Neural progenitor cell (in vitro differentiated cells): ENCODE measurements around the gene CDHR2. TPM values are rescaled to one million over a fixed set of nuclear protein-coding genes. Genes with fewer than 3 reads are reported as not detected.

Experiments used
- DNase-seq: peaks from one replicate; pipeline ENCODE4 v3.0.0-alpha.2; 2016; ENCODE audit warnings: low spot score
- H2AFZ ChIP-seq: fragments of 200-600 bp; sonication (generic); replicated peaks from 2 replicates; pipeline ENCODE4 v1.6.1; 2016; ENCODE audit warnings: antibody characterized with exemption
- H3F3A ChIP-seq: fragments of 200-600 bp; sonication (generic); 2 replicates; pipeline ENCODE4 v1.6.1; 2016; ENCODE audit warnings: antibody characterized with exemption, low read depth
- H3K27ac ChIP-seq: fragments of 200-600 bp; sonication (generic); 2 replicates; pipeline ENCODE4 v1.5.1; 2016; ENCODE audit warnings: mild to moderate bottlenecking
- H3K27me3 ChIP-seq: fragments of 200-600 bp; sonication (generic); 2 replicates; pipeline ENCODE4 v1.6.1; 2016; ENCODE audit warnings: mild to moderate bottlenecking, moderate library complexity
- H3K36me3 ChIP-seq: fragments of 200-600 bp; sonication (generic); 2 replicates; pipeline ENCODE4 v1.5.1; 2016
- H3K4me1 ChIP-seq: fragments of 200-600 bp; sonication (generic); 2 replicates; pipeline ENCODE4 v1.6.1; 2016; ENCODE audit warnings: mixed run types
- H3K4me2 ChIP-seq: fragments of 200-600 bp; sonication (generic); 2 replicates; pipeline ENCODE4 v1.6.1; 2016
- H3K4me3 ChIP-seq: fragments of 200-600 bp; sonication (generic); 2 replicates; pipeline ENCODE4 v1.5.1; 2016
- H3K79me2 ChIP-seq: fragments of 200-600 bp; sonication (generic); 2 replicates; pipeline ENCODE4 v1.6.1; 2016; ENCODE audit warnings: low read depth
- H3K9ac ChIP-seq: fragments of 200-600 bp; sonication (generic); 2 replicates; pipeline ENCODE4 v1.6.1; 2016
- H3K9me3 ChIP-seq: fragments of 200-600 bp; sonication (generic); 2 replicates; pipeline ENCODE4 v1.5.1; 2016; ENCODE audit warnings: low read depth
- H4K20me1 ChIP-seq: fragments of 200-600 bp; sonication (generic); 2 replicates; pipeline ENCODE4 v1.6.1; 2016; ENCODE audit warnings: low read depth
- H3K27ac Mint-ChIP-seq: 3 replicates; pipeline ENCODE4 v1.8.0; 2021; ENCODE audit warnings: mixed read lengths
- H3K27me3 Mint-ChIP-seq: 2 replicates; pipeline ENCODE4 v1.8.0; 2022; ENCODE audit warnings: low read depth, mild to moderate bottlenecking, inconsistent platforms, moderate library complexity, mixed read lengths; ENCODE audit not compliant: insufficient read depth
- H3K36me3 Mint-ChIP-seq: 3 replicates; pipeline ENCODE4 v1.8.0; 2021; ENCODE audit warnings: mixed read lengths
- H3K4me1 Mint-ChIP-seq: 3 replicates; pipeline ENCODE4 v1.8.0; 2021; ENCODE audit warnings: mixed read lengths
- H3K4me3 Mint-ChIP-seq: 3 replicates; pipeline ENCODE4 v1.8.0; 2021; ENCODE audit warnings: mild to moderate bottlenecking, moderate library complexity, mixed read lengths
- H3K9me3 Mint-ChIP-seq: 3 replicates; pipeline ENCODE4 v1.8.0; 2020; ENCODE audit warnings: mixed read lengths
- CTCF ChIP-seq: fragments of 200-600 bp; sonication (generic); IDR thresholded peaks from 2 replicates; pipeline ENCODE4 v1.5.1; 2017; ENCODE audit warnings: antibody characterized with exemption, mild to moderate bottlenecking
- EZH2 ChIP-seq: fragments of 200-600 bp; sonication (generic); IDR thresholded peaks from 2 replicates; pipeline ENCODE4 v1.6.1; 2017; ENCODE audit warnings: antibody characterized with exemption, mild to moderate bottlenecking, moderate library complexity
- EZH2phosphoT487 ChIP-seq: fragments of 200-600 bp; sonication (generic); IDR thresholded peaks from 2 replicates; pipeline ENCODE4 v1.6.1; 2017; ENCODE audit warnings: antibody characterized with exemption
- total RNA-seq: library from RNA; depleted of rRNA; stranded (reverse); fragments of >200 nt; gene quantifications from 2 replicates; pipeline ENCODE4 v1.2.3, GENCODE V29; 2015; ENCODE audit warnings: low replicate concordance

The CDHR2 gene
- total RNA-seq, 1 donor from 2014 or later = not detected

GRCh38 chr5:176578391-176578808, 29.3 kb downstream of the CDHR2 start:
- Mint-ChIP-seq H3K27me3 (peaks cover 10% of the 10 kb centered on the region), H3K9me3 (no peaks in the 10 kb centered on the region), H3K4me3 (no peak overlapping the region), H3K27ac (no peak overlapping the region), H3K36me3 (no peaks in the 10 kb centered on the region), H3K4me1 (peaks cover 8% of the 10 kb centered on the region)
- Histone ChIP-seq H3K36me3 (no peaks in the 10 kb centered on the region), H2AFZ (peak overlapping the region; percentile 77), H3K27ac (no peak overlapping the region), H4K20me1 (no peaks in the 10 kb centered on the region), H3K79me2 (no peaks in the 10 kb centered on the region), H3K4me1 (no peaks in the 10 kb centered on the region), H3K4me3 (no peak overlapping the region), H3K9ac (no peak overlapping the region), H3K9me3 (no peaks in the 10 kb centered on the region), H3K27me3 (peaks cover 8% of the 10 kb centered on the region), H3F3A (no peaks in the 10 kb centered on the region), H3K4me2 (no peak overlapping the region)
- DNase-seq = peak; percentile 79
- peak; percentile 62 for TF ChIP-seq CTCF
- TF ChIP-seq EZH2 = no peak

- Mint-ChIP-seq H3K4me1 (peaks cover 8% of the 10 kb centered on the region), H3K36me3 (no peaks in the 10 kb centered on the region), H3K27me3 (peaks cover 12% of the 10 kb centered on the region), H3K9me3 (peaks cover 3% of the 10 kb centered on the region), H3K27ac (no peak overlapping the region), H3K4me3 (peak overlapping the region; percentile 46)
- peaks cover 8% of the 10 kb centered on the region for H3K27me3 ChIP-seq
- H2AFZ ChIP-seq = no peak overlapping the region
- H3K36me3 ChIP-seq = no peaks in the 10 kb centered on the region
- no peaks in the 10 kb centered on the region for H3K9me3 ChIP-seq
- no peaks in the 10 kb centered on the region for H3F3A ChIP-seq
- no peak overlapping the region for H3K27ac ChIP-seq
- no peaks in the 10 kb centered on the region for H3K4me1 ChIP-seq
- H3K4me3 ChIP-seq = no peak overlapping the region
- TF ChIP-seq EZH2 = no peak
- no peak for TF ChIP-seq EZH2phosphoT487
- TF ChIP-seq CTCF = no peak
- H4K20me1 ChIP-seq = no peaks in the 10 kb centered on the region
- no peaks in the 10 kb centered on the region for H3K79me2 ChIP-seq
- no peak for DNase-seq
- H3K4me2 ChIP-seq = no peak overlapping the region
- no peak overlapping the region for H3K9ac ChIP-seq
Observed at GRCh38 chr5:176579323-176579722, 30.2 kb downstream of the CDHR2 start.

GRCh38 chr5:176581361-176581760, 32.2 kb downstream of the CDHR2 start:
- H3K9me3 ChIP-seq = peaks cover 6% of the 10 kb centered on the region

GRCh38 chr5:176583076-176583475, 33.9 kb downstream of the CDHR2 start:
- H3K36me3 ChIP-seq = no peaks in the 10 kb centered on the region
- no peak overlapping the region for H2AFZ ChIP-seq
- no peak overlapping the region for H3K4me3 Mint-ChIP-seq
- no peak for DNase-seq
- H3F3A ChIP-seq = no peaks in the 10 kb centered on the region
- no peak overlapping the region for H3K9ac ChIP-seq
- H3K27ac ChIP-seq = no peak overlapping the region
- H3K4me1 Mint-ChIP-seq = no peaks in the 10 kb centered on the region
- H3K27ac Mint-ChIP-seq = no peak overlapping the region
- TF ChIP-seq CTCF (no peak), EZH2phosphoT487 (no peak), EZH2 (no peak)
- H3K36me3 Mint-ChIP-seq = no peaks in the 10 kb centered on the region
- H3K27me3 Mint-ChIP-seq = peaks cover 12% of the 10 kb centered on the region
- H3K79me2 ChIP-seq = no peaks in the 10 kb centered on the region
- no peak overlapping the region for H3K4me2 ChIP-seq
- no peak overlapping the region for H3K4me3 ChIP-seq
- H3K9me3 Mint-ChIP-seq = peaks cover 6% of the 10 kb centered on the region
- H3K27me3 ChIP-seq = peaks cover 8% of the 10 kb centered on the region
- no peaks in the 10 kb centered on the region for H4K20me1 ChIP-seq
- H3K9me3 ChIP-seq = peaks cover 6% of the 10 kb centered on the region
- no peaks in the 10 kb centered on the region for H3K4me1 ChIP-seq

More at GRCh38 chr5:176581361-176581760, 32.2 kb downstream of the CDHR2 start:
- peaks cover 12% of the 10 kb centered on the region for H3K27me3 Mint-ChIP-seq
- no peak for TF ChIP-seq EZH2phosphoT487
- no peak for TF ChIP-seq EZH2
- H3K4me1 Mint-ChIP-seq = peaks cover 6% of the 10 kb centered on the region
- H3K36me3 Mint-ChIP-seq = no peaks in the 10 kb centered on the region
- no peaks in the 10 kb centered on the region for H3K79me2 ChIP-seq
- no peak overlapping the region for H3K4me3 ChIP-seq
- peaks cover 6% of the 10 kb centered on the region for H3K9me3 Mint-ChIP-seq
- no peaks in the 10 kb centered on the region for H4K20me1 ChIP-seq
- no peaks in the 10 kb centered on the region for H3K4me1 ChIP-seq
- H3K4me3 Mint-ChIP-seq = no peak overlapping the region
- no peak overlapping the region for H3K9ac ChIP-seq
- H3F3A ChIP-seq = no peaks in the 10 kb centered on the region
- no peak overlapping the region for H3K27ac ChIP-seq
- H3K27ac Mint-ChIP-seq = no peak overlapping the region
- H3K36me3 ChIP-seq = no peaks in the 10 kb centered on the region
- no peak overlapping the region for H2AFZ ChIP-seq
- H3K4me2 ChIP-seq = no peak overlapping the region
- DNase-seq = no peak
- H3K27me3 ChIP-seq = peaks cover 8% of the 10 kb centered on the region
